Naive thymus-derived CD4-positive, alpha-beta T cell (primary cell): ENCODE results near the gene DSCAM. TPM values are rescaled to one million over a fixed set of nuclear protein-coding genes. Genes with fewer than 3 reads are reported as not detected.

Source experiments
- ATAC-seq: fragments of 150-1000 bp; cut with Tn5 transposase; 2 replicates; pipeline ENCODE4 v1.10.0; 2021; ENCODE audit warnings: mild to moderate bottlenecking, moderate library complexity
- CTCF ChIA-PET: fragments of 350-600 bp; sonication (Branson Sonifier 250); formaldehyde crosslinking; loops from one replicate; lab custom pipeline; 2021; ENCODE audit warnings: antibody characterized with exemption; lab: Charles Lee
- POLR2A ChIA-PET: fragments of 350-600 bp; sonication (Branson Sonifier 250); formaldehyde crosslinking; loops from one replicate; lab custom pipeline; 2021; ENCODE audit warnings: antibody characterized with exemption, inconsistent platforms; lab: Charles Lee
- DNase-seq, 9 donors: peaks; one replicate each; pipeline versions ENCODE4 v3.0.0 to v3.0.0-alpha.2; 2020 to 2022; ENCODE audit warnings: mixed read lengths in 1 of 9
- H3K27ac ChIP-seq: one replicate; pipeline ENCODE4 v1.7.0; 2013; ENCODE audit warnings: mild to moderate bottlenecking, low read depth, low read length, moderate library complexity
- H3K27me3 ChIP-seq, 2 donors: one replicate each; pipeline ENCODE4 v1.7.0; 2013; ENCODE audit warnings: low read length in 2 of 2, mild to moderate bottlenecking in 2 of 2, moderate library complexity in 2 of 2; ENCODE audit not compliant: control insufficient read depth in 2 of 2, insufficient read depth in 2 of 2
- H3K36me3 ChIP-seq, 3 experiments: 1 replicate in 2 of 3; 2 replicates in 1 of 3; pipeline ENCODE4 v1.7.0; 2013; ENCODE audit warnings: low read length in 3 of 3, mild to moderate bottlenecking in 3 of 3, moderate library complexity in 1 of 3; ENCODE audit not compliant: insufficient read depth in 3 of 3, control insufficient read depth in 2 of 3
- H3K4me1 ChIP-seq, 2 donors: one replicate each; pipeline ENCODE4 v1.7.0; 2013; ENCODE audit warnings: low read length in 2 of 2, mild to moderate bottlenecking in 2 of 2, moderate library complexity in 1 of 2; ENCODE audit not compliant: control insufficient read depth in 2 of 2, insufficient read depth in 2 of 2
- H3K4me3 ChIP-seq: 2 replicates; pipeline ENCODE4 v1.7.0; 2013; ENCODE audit warnings: mild to moderate bottlenecking, low read length
- H3K9me3 ChIP-seq, 3 experiments: 1 replicate in 2 of 3; 2 replicates in 1 of 3; pipeline ENCODE4 v1.7.0; 2013; ENCODE audit warnings: low read length in 3 of 3; ENCODE audit not compliant: control insufficient read depth in 2 of 3
- H3K27ac Mint-ChIP-seq, 9 donors: one replicate each; pipeline ENCODE4 v1.8.0; 2020 to 2022; ENCODE audit warnings: mixed read lengths in 9 of 9, mild to moderate bottlenecking in 8 of 9, moderate library complexity in 5 of 9, inconsistent platforms in 2 of 9
- H3K27me3 Mint-ChIP-seq, 5 donors: one replicate each; pipeline ENCODE4 v1.8.0; 2021 to 2022; ENCODE audit warnings: mixed read lengths in 5 of 5, mild to moderate bottlenecking in 1 of 5
- H3K36me3 Mint-ChIP-seq, 5 donors: one replicate each; pipeline ENCODE4 v1.8.0; 2020 to 2022; ENCODE audit warnings: mixed read lengths in 5 of 5, mild to moderate bottlenecking in 3 of 5, inconsistent platforms in 1 of 5
- H3K4me1 Mint-ChIP-seq, 7 donors: one replicate each; pipeline ENCODE4 v1.8.0; 2020 to 2022; ENCODE audit warnings: mixed read lengths in 7 of 7, mild to moderate bottlenecking in 3 of 7, inconsistent platforms in 1 of 7
- H3K4me3 Mint-ChIP-seq, 10 donors: one replicate each; pipeline ENCODE4 v1.8.0; 2020 to 2022; ENCODE audit warnings: mild to moderate bottlenecking in 10 of 10, mixed read lengths in 10 of 10, moderate library complexity in 6 of 10, inconsistent platforms in 2 of 10
- H3K9me3 Mint-ChIP-seq, 11 donors: one replicate each; pipeline ENCODE4 v1.8.0; 2020 to 2022; ENCODE audit warnings: mixed read lengths in 11 of 11, mild to moderate bottlenecking in 4 of 11, inconsistent platforms in 1 of 11, moderate library complexity in 1 of 11
- intact Hi-C, 2 donors: fragments of 100-400 bp; cut with micrococcal nuclease; formaldehyde crosslinking; loops; one replicate each; pipeline ENCODE4 v1.15.1; 2023
- polyA plus RNA-seq, 2 donors: library from polyadenylated mRNA; unstranded; fragments of 300-500 nt; fragmentation: Illumina TruSeq; gene quantifications; one replicate each; pipeline ENCODE4 v1.2.3, GENCODE V29; 2021
- total RNA-seq, 6 experiments: library from RNA in 5 of 6; stranded (reverse) in 5 of 6; gene quantifications; 1 replicate in 5 of 6; 2 replicates in 1 of 6; pipeline ENCODE4 v1.2.3 and lab custom pipeline; 2021 to 2026

DSCAM gene
- total and polyA plus RNA-seq, 7 experiments from 2014 or later: not detected

- no peaks in the 10 kb centered on the region for H3K27me3 ChIP-seq
- H3K4me1 ChIP-seq: no peaks in the 10 kb centered on the region
- Mint-ChIP-seq H3K27me3 (peaks cover 0 to 13% (median 0%) of the 10 kb centered on the region in 5 donors), H3K4me1 (no peaks in the 10 kb centered on the region), H3K4me3 (no peak overlapping the region), H3K27ac (no peak overlapping the region), H3K36me3 (peaks cover 0 to 4% (median 0%) of the 10 kb centered on the region in 5 donors), H3K9me3 (peaks cover 3 to 16% (median 6%) of the 10 kb centered on the region in 11 donors)
- no peak overlapping the region for H3K4me3 ChIP-seq
- no peaks in the 10 kb centered on the region for H3K9me3 ChIP-seq
- DNase-seq (no peak), ATAC-seq (no peak)
- CTCF ChIA-PET: no interaction called here
- H3K27ac ChIP-seq: no peak overlapping the region
- no peaks in the 10 kb centered on the region for H3K36me3 ChIP-seq
- intact Hi-C loops: no loop called here
- POLR2A ChIA-PET: no interaction called here
Observed at GRCh38 chr21:40620386-40621145, 226.4 kb downstream of the DSCAM start.

GRCh38 chr21:40618191-40618973 lies 228.6 kb downstream of the DSCAM start:
- ChIA-PET CTCF (no interaction called here), POLR2A (interaction anchor here (1.1 kb wide), 1 partner anchor 9 kb away, joined by 3 read pairs; no protein-coding TSS in a partner anchor)
- DNase-seq (no peak), ATAC-seq (no peak)
- Mint-ChIP-seq H3K4me1 (no peaks in the 10 kb centered on the region), H3K36me3 (peaks cover 0 to 4% (median 0%) of the 10 kb centered on the region in 5 donors), H3K9me3 (peaks cover 3 to 16% (median 6%) of the 10 kb centered on the region in 11 donors), H3K27me3 (peaks cover 0 to 21% (median 0%) of the 10 kb centered on the region in 5 donors), H3K4me3 (no peak overlapping the region), H3K27ac (no peak overlapping the region)
- no peaks in the 10 kb centered on the region for H3K4me1 ChIP-seq
- H3K27ac ChIP-seq: no peak overlapping the region
- no peak overlapping the region for H3K4me3 ChIP-seq
- intact Hi-C loops: no loop called here
- no peaks in the 10 kb centered on the region for H3K27me3 ChIP-seq
- no peaks in the 10 kb centered on the region for H3K36me3 ChIP-seq
- H3K9me3 ChIP-seq: no peaks in the 10 kb centered on the region

DNA sequence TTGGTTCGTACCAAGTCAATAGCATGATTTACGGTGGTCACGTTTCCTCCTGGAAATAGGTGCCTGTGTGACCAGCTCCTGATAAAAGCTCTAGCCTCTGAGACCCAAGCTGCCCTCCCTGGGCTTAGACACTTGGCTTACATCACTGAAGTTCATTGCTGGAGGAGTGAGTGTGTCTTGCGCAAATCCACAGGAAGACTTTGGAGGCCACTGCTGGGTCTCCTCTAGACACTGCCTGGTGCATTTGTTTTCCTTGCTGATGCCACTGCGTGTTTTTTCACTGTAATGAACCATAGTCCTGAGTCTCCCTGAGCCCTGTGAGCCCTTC lies 230.6 kb downstream of the DSCAM start:
- Mint-ChIP-seq H3K4me3 (no peak overlapping the region), H3K27ac (no peak overlapping the region), H3K9me3 (peaks cover 3 to 14% (median 6%) of the 10 kb centered on the region in 11 donors), H3K27me3 (peaks cover 0 to 21% (median 5%) of the 10 kb centered on the region in 5 donors), H3K36me3 (peaks cover 0 to 4% (median 0%) of the 10 kb centered on the region in 5 donors), H3K4me1 (no peaks in the 10 kb centered on the region)
- ChIA-PET CTCF (no interaction called here), POLR2A (no interaction called here)
- Histone ChIP-seq H3K36me3 (no peaks in the 10 kb centered on the region), H3K9me3 (no peaks in the 10 kb centered on the region), H3K4me3 (no peak overlapping the region), H3K4me1 (no peaks in the 10 kb centered on the region), H3K27me3 (no peaks in the 10 kb centered on the region), H3K27ac (no peak overlapping the region)
- ATAC-seq (no peak), DNase-seq (no peak)
- intact Hi-C loops: no loop called here

DNA sequence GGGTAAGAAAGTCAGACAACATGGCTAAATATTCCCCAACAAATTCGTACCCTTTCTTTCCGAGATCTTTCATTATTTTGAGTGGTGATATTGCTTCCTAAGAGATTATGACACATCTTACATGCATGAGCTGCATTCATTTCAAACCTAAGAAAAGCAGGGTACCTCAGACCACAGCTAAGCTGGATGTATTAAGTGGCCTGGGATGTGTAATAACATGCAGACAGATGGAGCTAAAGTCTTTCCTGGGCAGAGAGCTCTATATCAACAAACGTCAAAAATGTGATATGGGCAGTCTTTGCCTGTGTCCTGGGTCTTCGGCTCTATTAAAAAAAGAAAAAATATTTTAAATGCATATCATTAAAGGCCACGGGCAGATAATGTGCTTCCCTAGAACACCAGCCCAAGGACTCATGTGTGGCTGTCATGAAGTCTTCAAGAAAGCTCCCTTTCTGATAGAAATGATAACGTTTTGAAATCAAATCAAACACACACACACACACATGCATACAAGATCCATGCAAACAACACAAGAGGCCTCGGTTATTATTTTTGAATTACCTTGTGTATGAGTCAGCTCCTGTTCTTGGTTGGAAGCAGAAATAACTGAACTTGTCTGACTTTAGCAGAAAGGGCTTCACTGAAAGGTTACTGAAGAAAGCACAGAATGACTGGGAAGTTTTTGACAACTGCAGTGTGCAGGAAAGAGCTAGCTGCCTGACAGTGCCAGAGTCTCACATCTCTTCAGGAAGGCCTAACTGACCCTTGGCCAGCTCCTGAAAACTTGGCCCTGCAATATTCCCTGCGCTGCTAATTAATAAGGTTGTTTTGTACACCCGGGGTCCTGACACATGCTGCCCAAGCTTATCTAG lies 231.2 kb downstream of the DSCAM start:
- Mint-ChIP-seq H3K27ac (no peak overlapping the region), H3K4me3 (no peak overlapping the region), H3K27me3 (peaks cover 0 to 21% (median 5%) of the 10 kb centered on the region in 5 donors), H3K4me1 (no peaks in the 10 kb centered on the region), H3K36me3 (peaks cover 0 to 4% (median 0%) of the 10 kb centered on the region in 5 donors), H3K9me3 (peaks cover 2 to 9% (median 6%) of the 10 kb centered on the region in 11 donors)
- no peaks in the 10 kb centered on the region for H3K27me3 ChIP-seq
- ChIA-PET POLR2A (no interaction called here), CTCF (no interaction called here)
- ATAC-seq: no peak
- DNase-seq: no peak
- H3K27ac ChIP-seq: no peak overlapping the region
- H3K4me1 ChIP-seq: no peaks in the 10 kb centered on the region
- intact Hi-C loops: no loop called here
- H3K9me3 ChIP-seq: no peaks in the 10 kb centered on the region
- H3K36me3 ChIP-seq: no peaks in the 10 kb centered on the region
- no peak overlapping the region for H3K4me3 ChIP-seq

DNA sequence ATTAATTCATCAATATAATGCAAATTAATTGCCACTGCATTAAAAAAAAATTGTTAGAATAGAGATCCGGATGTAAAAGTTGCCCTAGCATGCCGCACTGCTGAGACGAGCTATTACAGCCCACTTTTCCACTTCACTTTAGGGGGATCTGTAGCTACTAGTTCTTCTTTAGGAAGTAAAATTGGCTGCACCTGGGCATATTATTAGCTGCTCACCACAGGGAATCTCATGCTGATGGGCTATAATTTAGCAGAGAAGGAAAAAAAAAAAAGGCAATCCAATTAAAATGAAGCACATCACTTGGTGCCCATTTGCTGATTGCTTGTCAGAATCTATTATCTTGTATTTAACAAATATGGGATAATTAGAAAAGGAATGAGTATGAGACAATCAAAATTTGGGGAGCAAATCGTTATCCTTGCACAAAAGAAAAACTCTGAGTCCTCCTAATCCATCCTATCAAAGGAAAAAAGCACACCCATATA lies 233.4 kb downstream of the DSCAM start:
- no peaks in the 10 kb centered on the region for H3K27me3 ChIP-seq
- no peak overlapping the region for H3K4me3 ChIP-seq
- ATAC-seq (no peak), DNase-seq (no peak)
- H3K27ac ChIP-seq: no peak overlapping the region
- Mint-ChIP-seq H3K27ac (no peak overlapping the region), H3K4me3 (no peak overlapping the region), H3K4me1 (no peaks in the 10 kb centered on the region), H3K9me3 (peaks cover 0 to 9% (median 4%) of the 10 kb centered on the region in 11 donors), H3K27me3 (peaks cover 0 to 25% (median 12%) of the 10 kb centered on the region in 5 donors), H3K36me3 (no peaks in the 10 kb centered on the region)
- intact Hi-C loops: no loop called here
- POLR2A ChIA-PET: no interaction called here
- no peaks in the 10 kb centered on the region for H3K4me1 ChIP-seq
- H3K9me3 ChIP-seq: no peaks in the 10 kb centered on the region
- no peaks in the 10 kb centered on the region for H3K36me3 ChIP-seq
- CTCF ChIA-PET: no interaction called here

DNA sequence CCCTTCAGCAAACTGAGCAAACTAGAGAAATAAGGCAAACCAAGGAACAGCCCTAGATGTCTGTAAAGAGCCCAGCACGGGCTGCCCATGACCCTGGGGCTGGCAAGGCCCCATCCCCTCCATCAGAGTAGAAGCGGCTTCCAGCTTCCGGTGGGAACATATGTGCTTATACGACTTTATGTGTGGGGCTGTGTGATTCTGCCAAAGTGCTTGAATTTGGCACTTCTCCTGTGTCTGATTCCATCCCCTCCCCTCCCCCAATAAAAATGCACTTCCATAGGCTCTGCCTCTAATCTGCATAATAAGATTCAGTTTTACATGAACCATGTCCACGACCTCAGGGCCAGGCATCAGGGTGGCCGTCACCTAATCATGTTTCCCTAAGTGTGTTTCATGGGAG lies 236.6 kb downstream of the DSCAM start:
- Histone ChIP-seq H3K4me1 (no peaks in the 10 kb centered on the region), H3K4me3 (no peak overlapping the region), H3K27ac (no peak overlapping the region), H3K9me3 (no peaks in the 10 kb centered on the region), H3K36me3 (no peaks in the 10 kb centered on the region), H3K27me3 (no peaks in the 10 kb centered on the region)
- DNase-seq (no peak), ATAC-seq (no peak)
- no peak overlapping the region for H3K27ac Mint-ChIP-seq
- no peaks in the 10 kb centered on the region for H3K4me1 Mint-ChIP-seq
- ChIA-PET CTCF (no interaction called here), POLR2A (no interaction called here)
- intact Hi-C loops: no loop called here
- no peak overlapping the region for H3K4me3 Mint-ChIP-seq
- H3K9me3 Mint-ChIP-seq: peaks cover 2 to 13% (median 6%) of the 10 kb centered on the region in 11 donors
- H3K36me3 Mint-ChIP-seq: peaks cover 0 to 4% (median 0%) of the 10 kb centered on the region in 5 donors
- H3K27me3 Mint-ChIP-seq: peaks cover 0 to 16% (median 14%) of the 10 kb centered on the region in 5 donors
